HepG2 (cell line): Measurements from ENCODE around the gene MRPL10. TPM values are rescaled to one million over a fixed set of nuclear protein-coding genes. Genes with fewer than 3 reads are reported as not detected.

Experiments used
- HNRNPL ChIP-seq: fragments of 200-400 bp; formaldehyde crosslinking; IDR thresholded peaks from 2 replicates; pipeline ENCODE4 v1.6.1; 2017; ENCODE audit warnings: mild to moderate bottlenecking, low read depth, low read length
- IKZF1 ChIP-seq: fragments of 450-650 bp; IDR thresholded peaks from 2 replicates; pipeline ENCODE4 v1.7.1; 2016
- KDM5B ChIP-seq: sonication (generic); formaldehyde crosslinking; IDR thresholded peaks from 2 replicates; pipeline ENCODE4 v1.4.0; 2020; ENCODE audit warnings: missing genetic modification reagents, mild to moderate bottlenecking, borderline replicate concordance
- PPARG ChIP-seq: conservative IDR thresholded peaks from 2 replicates; pipeline ENCODE4 v1.6.1; 2016; ENCODE audit warnings: missing biosample characterization, missing genetic modification reagents
- SKI ChIP-seq: fragments of 450-650 bp; IDR thresholded peaks from one replicate; pipeline ENCODE4 v1.6.1; 2018; ENCODE audit warnings: mild to moderate bottlenecking; ENCODE audit not compliant: partially characterized antibody
- SMARCE1 ChIP-seq: fragments of 450-650 bp; IDR thresholded peaks from 2 replicates; pipeline ENCODE4 v1.6.1; 2017; ENCODE audit warnings: borderline replicate concordance
- SMYD3 ChIP-seq: sonication (generic); formaldehyde crosslinking; IDR thresholded peaks from 2 replicates; pipeline ENCODE4 v1.8.1; 2023; ENCODE audit warnings: mild to moderate bottlenecking, missing genetic modification reagents
- SOX6 ChIP-seq, 2 experiments: fragments of 450-650 bp in 1 of 2; sonication (generic) in 1 of 2; formaldehyde crosslinking in 1 of 2; IDR thresholded peaks; 2 replicates each; pipeline versions ENCODE4 v1.4.0 to v1.6.1; 2017 to 2020; ENCODE audit warnings: antibody characterized with exemption in 1 of 2, mild to moderate bottlenecking in 1 of 2, missing genetic modification reagents in 1 of 2
- TBL1XR1 ChIP-seq: fragments of 150-350 bp; IDR thresholded peaks from 2 replicates; pipeline ENCODE4 v1.6.1; 2014; ENCODE audit warnings: borderline replicate concordance, low read length; ENCODE audit not compliant: partially characterized antibody
- TMF1 ChIP-seq: sonication (generic); formaldehyde crosslinking; IDR thresholded peaks from 2 replicates; pipeline ENCODE4 v1.8.1; 2022; ENCODE audit warnings: low read depth, missing genetic modification reagents
- ZFP82 ChIP-seq: sonication (generic); formaldehyde crosslinking; IDR thresholded peaks from 2 replicates; pipeline ENCODE4 v1.5.1; 2020; ENCODE audit warnings: mild to moderate bottlenecking, missing genetic modification reagents, borderline replicate concordance
- ZNF160 ChIP-seq: sonication (generic); formaldehyde crosslinking; IDR thresholded peaks from 2 replicates; pipeline ENCODE4 v1.8.0; 2022; ENCODE audit warnings: mild to moderate bottlenecking, inconsistent platforms, missing genetic modification reagents
- ZNF607 ChIP-seq: sonication (generic); formaldehyde crosslinking; IDR thresholded peaks from 2 replicates; pipeline ENCODE4 v1.5.1; 2020; ENCODE audit warnings: missing genetic modification reagents, mild to moderate bottlenecking, borderline replicate concordance
- ZNF772 ChIP-seq: sonication (generic); formaldehyde crosslinking; IDR thresholded peaks from 2 replicates; pipeline ENCODE4 v1.5.0; 2020; ENCODE audit warnings: mild to moderate bottlenecking, missing genetic modification reagents
- ZSCAN29 ChIP-seq: sonication (generic); formaldehyde crosslinking; conservative IDR thresholded peaks from 2 replicates; pipeline ENCODE4 v1.4.0; 2020; ENCODE audit warnings: mild to moderate bottlenecking, missing genetic modification reagents
- polyA plus RNA-seq, 8 experiments: library from polyadenylated mRNA; depleted of rRNA in 3 of 8; stranded (reverse) in 7 of 8; unstranded in 1 of 8; fragments of >200 nt; fragmentation: Illumina TruSeq in 4 of 8; extraction: Trizol in 4 of 8; gene quantifications; 2 replicates each; pipeline versions ENCODE4 v1.2.1 to v1.2.3, GENCODE V29; 2011 to 2016; ENCODE audit warnings: low read depth in 4 of 8, missing spikeins in 1 of 8, mixed read lengths in 1 of 8; ENCODE audit not compliant: insufficient read depth in 1 of 8
- total RNA-seq, 5 experiments: library from RNA; depleted of rRNA; stranded (reverse); fragments of >200 nt; fragmentation: Illumina TruSeq; extraction: Trizol; gene quantifications; 2 replicates each; pipeline ENCODE4 v1.2.3, GENCODE V29; 2016; ENCODE audit warnings: low read depth in 1 of 5
- TF ChIP-seq, protein P1 (sequence below): sonication (generic); formaldehyde crosslinking; IDR thresholded peaks from 2 replicates; pipeline ENCODE4 v1.8.1; 2023; ENCODE audit warnings: mild to moderate bottlenecking, moderate library complexity, missing genetic modification reagents
- TF ChIP-seq, protein P2 (sequence below): sonication (generic); formaldehyde crosslinking; IDR thresholded peaks from 2 replicates; pipeline ENCODE4; 2020; ENCODE audit warnings: missing genetic modification reagents, mild to moderate bottlenecking, borderline replicate concordance
- TF ChIP-seq, protein P3 (sequence below): sonication (generic); formaldehyde crosslinking; IDR thresholded peaks from 2 replicates; pipeline ENCODE4 v1.4.0; 2020; ENCODE audit warnings: missing genetic modification reagents
- TF ChIP-seq, protein P4 (sequence below): sonication (generic); formaldehyde crosslinking; IDR thresholded peaks from 2 replicates; pipeline ENCODE4 v1.5.1; 2020; ENCODE audit warnings: missing genetic modification reagents, mild to moderate bottlenecking, borderline replicate concordance
- TF ChIP-seq, protein P5 (sequence below): sonication (generic); formaldehyde crosslinking; IDR thresholded peaks from 2 replicates; pipeline ENCODE4 v1.8.0; 2022; ENCODE audit warnings: missing genetic modification reagents, low read depth, mild to moderate bottlenecking, borderline replicate concordance

MRPL10 gene
- total and polyA plus RNA-seq, 2 of the 13 experiments (the other 11 are each of a cell fraction or from before 2014, with no cell fraction given): 56.7 to 149 TPM

DNA sequence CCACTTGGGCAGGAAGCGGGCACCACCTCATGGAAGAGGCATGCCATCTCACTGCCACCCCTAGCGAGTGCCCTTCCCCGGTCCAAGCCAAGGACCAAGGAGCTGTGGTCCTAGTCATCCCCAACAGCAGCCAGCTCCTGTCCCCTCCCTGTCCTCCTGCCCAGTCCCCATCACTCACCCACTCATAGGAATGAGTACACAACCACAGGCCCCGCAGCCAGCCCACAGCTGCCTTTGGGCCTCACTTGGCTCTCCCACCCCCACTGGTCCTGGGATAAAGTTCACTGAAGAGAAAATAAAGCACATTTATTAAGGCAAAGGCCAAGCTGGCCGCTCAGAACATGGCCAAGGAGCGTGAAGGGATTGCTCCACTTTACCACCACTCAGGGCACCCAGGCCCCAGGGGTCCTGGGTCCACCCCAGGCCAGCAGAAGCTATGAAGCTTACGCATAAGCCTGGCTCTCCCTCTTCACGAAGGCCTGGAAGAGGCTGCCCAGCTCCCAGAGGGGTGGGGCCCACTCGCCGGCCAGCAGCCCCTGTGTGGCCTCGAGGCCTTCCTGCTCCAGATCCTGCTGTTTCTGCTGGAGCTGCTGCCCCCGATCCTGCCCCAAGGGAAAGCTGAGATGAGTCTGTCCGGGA, 6.2 kb upstream of the MRPL10 start (continued):
- no peak for TF ChIP-seq SMYD3 (CRISPR knock-in tag)
- no peak for TF ChIP-seq TBL1XR1
- TF ChIP-seq, protein P1, sequence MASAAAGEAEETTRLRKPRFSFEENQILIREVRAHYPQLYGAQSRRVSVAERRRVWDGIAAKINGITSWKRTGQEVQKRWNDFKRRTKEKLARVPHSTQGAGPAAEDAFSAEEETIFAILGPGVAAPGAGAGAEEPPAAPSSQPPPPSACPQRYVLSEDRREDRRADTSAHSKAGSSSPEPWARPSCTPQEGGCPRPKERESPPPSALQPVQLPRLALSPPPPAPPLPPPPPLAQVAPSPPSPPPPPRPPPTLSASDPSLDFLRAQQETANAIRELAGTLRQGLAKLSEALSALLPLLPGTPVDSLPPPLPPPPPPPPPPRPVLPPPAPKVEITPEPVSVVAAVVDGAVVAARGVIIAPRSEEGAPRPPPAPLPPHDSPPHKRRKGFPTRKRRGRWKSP (CRISPR knock-in tag): no peak
- TF ChIP-seq ZNF160: no peak
- no peak for TF ChIP-seq TMF1 (CRISPR knock-in tag)
- peak; percentile 68; the same call in 1 of the 2 replicates for TF ChIP-seq KDM5B (CRISPR knock-in tag)
- TF ChIP-seq, protein P2, sequence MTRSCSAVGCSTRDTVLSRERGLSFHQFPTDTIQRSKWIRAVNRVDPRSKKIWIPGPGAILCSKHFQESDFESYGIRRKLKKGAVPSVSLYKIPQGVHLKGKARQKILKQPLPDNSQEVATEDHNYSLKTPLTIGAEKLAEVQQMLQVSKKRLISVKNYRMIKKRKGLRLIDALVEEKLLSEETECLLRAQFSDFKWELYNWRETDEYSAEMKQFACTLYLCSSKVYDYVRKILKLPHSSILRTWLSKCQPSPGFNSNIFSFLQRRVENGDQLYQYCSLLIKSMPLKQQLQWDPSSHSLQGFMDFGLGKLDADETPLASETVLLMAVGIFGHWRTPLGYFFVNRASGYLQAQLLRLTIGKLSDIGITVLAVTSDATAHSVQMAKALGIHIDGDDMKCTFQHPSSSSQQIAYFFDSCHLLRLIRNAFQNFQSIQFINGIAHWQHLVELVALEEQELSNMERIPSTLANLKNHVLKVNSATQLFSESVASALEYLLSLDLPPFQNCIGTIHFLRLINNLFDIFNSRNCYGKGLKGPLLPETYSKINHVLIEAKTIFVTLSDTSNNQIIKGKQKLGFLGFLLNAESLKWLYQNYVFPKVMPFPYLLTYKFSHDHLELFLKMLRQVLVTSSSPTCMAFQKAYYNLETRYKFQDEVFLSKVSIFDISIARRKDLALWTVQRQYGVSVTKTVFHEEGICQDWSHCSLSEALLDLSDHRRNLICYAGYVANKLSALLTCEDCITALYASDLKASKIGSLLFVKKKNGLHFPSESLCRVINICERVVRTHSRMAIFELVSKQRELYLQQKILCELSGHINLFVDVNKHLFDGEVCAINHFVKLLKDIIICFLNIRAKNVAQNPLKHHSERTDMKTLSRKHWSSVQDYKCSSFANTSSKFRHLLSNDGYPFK (CRISPR knock-in tag): no peak
- no peak for TF ChIP-seq IKZF1
- no peak for TF ChIP-seq SMARCE1
- TF ChIP-seq, protein P3, sequence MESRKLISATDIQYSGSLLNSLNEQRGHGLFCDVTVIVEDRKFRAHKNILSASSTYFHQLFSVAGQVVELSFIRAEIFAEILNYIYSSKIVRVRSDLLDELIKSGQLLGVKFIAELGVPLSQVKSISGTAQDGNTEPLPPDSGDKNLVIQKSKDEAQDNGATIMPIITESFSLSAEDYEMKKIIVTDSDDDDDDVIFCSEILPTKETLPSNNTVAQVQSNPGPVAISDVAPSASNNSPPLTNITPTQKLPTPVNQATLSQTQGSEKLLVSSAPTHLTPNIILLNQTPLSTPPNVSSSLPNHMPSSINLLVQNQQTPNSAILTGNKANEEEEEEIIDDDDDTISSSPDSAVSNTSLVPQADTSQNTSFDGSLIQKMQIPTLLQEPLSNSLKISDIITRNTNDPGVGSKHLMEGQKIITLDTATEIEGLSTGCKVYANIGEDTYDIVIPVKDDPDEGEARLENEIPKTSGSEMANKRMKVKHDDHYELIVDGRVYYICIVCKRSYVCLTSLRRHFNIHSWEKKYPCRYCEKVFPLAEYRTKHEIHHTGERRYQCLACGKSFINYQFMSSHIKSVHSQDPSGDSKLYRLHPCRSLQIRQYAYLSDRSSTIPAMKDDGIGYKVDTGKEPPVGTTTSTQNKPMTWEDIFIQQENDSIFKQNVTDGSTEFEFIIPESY (CRISPR knock-in tag): 0 out of 2 replicates have a peak, but pooled peaks have one; percentile 24
- TF ChIP-seq ZNF772 (CRISPR knock-in tag): no peak
- TF ChIP-seq, protein P4, sequence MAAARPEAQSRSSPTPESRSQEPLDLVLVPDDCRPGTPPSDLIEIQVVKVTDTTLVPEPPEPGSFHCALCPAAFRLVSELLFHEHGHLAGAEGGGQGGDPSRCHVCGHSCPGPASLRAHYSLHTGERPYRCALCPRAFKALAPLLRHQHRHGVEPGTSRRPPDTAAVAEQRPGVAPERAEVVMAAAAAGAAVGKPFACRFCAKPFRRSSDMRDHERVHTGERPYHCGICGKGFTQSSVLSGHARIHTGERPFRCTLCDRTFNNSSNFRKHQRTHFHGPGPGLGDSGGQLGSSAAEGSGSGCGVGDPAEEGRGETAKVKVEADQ: no peak
- no peak for TF ChIP-seq SKI
- TF ChIP-seq, protein P5, sequence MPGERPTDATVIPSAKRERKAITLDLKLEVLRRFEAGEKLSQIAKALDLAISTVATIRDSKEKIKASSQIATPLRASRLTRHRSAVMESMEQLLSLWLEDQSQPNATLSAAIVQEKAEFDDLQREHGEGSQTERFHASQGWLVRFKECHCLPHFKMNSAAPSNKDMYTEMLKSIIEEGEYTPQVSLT (CRISPR knock-in tag): no peak
- TF ChIP-seq ZSCAN29 (CRISPR knock-in tag): no peak
- TF ChIP-seq SOX6 (IDR thresholded peaks at IDR 0.05): no peak
- TF ChIP-seq SOX6 (CRISPR knock-in tag; IDR thresholded peaks at IDR 0.05): peak; percentile 37; the same call in 1 of the 2 replicates
- TF ChIP-seq HNRNPL: peak; percentile 63; the same call in 1 of the 2 replicates
- TF ChIP-seq PPARG (CRISPR knock-in tag): peak; percentile 92
- TF ChIP-seq ZNF607 (CRISPR knock-in tag): no peak
- no peak for TF ChIP-seq ZFP82 (CRISPR knock-in tag)
